ENCODE measurements around the gene PRR15. TPM values are rescaled to one million over a fixed set of nuclear protein-coding genes. Genes with fewer than 3 reads are reported as not detected.

PRR15 gene
- total and polyA plus RNA-seq, 2 of the 13 experiments (the other 11 are each of a cell fraction or from before 2014, with no cell fraction given), result 2.3 to 7.8 TPM

GRCh38 chr7:29606287-29606721, 42.7 kb downstream of the PRR15 start (continued):
- TF ChIP-seq KIAA2018 (CRISPR knock-in tag; IDR thresholded peaks at IDR 0.05; ENCODE audit: borderline replicate concordance) (no peak), PRMT3 (CRISPR knock-in tag; IDR thresholded peaks at IDR 0.05; ENCODE audit: borderline replicate concordance, low read depth) (no peak), RBM22 (optimal IDR thresholded peaks at IDR 0.05; ENCODE audit: low read length) (no peak), MED1 (CRISPR knock-in tag; IDR thresholded peaks at IDR 0.05) (0 out of 2 replicates have a peak, but pooled peaks have one; percentile 29), SMAD9 (CRISPR knock-in tag; IDR thresholded peaks at IDR 0.05) (no peak), PAF1 (CRISPR knock-in tag; IDR thresholded peaks at IDR 0.05) (no peak), REST (IDR thresholded peaks at IDR 0.05; ENCODE audit: borderline replicate concordance in 1 of 2, low read depth in 1 of 2, low read length in 2 of 2) (no peak), NR3C1 (CRISPR knock-in tag; IDR thresholded peaks at IDR 0.05) (no peak), ZMAT3 (CRISPR knock-in tag; conservative IDR thresholded peaks at IDR 0.05) (no peak), FOSL2 (CRISPR knock-in tag; IDR thresholded peaks at IDR 0.05) (peak; percentile 30; the same call in 1 of the 2 replicates), CBX2 (IDR thresholded peaks at IDR 0.05; ENCODE audit: low read depth, low read length) (no peak), CBX2 (CRISPR knock-in tag; IDR thresholded peaks at IDR 0.05; ENCODE audit: low read depth) (no peak), TEAD3 (CRISPR knock-in tag; optimal IDR thresholded peaks at IDR 0.05; ENCODE audit: borderline replicate concordance) (peak; percentile 46)
- TF ChIP-seq, protein P1, sequence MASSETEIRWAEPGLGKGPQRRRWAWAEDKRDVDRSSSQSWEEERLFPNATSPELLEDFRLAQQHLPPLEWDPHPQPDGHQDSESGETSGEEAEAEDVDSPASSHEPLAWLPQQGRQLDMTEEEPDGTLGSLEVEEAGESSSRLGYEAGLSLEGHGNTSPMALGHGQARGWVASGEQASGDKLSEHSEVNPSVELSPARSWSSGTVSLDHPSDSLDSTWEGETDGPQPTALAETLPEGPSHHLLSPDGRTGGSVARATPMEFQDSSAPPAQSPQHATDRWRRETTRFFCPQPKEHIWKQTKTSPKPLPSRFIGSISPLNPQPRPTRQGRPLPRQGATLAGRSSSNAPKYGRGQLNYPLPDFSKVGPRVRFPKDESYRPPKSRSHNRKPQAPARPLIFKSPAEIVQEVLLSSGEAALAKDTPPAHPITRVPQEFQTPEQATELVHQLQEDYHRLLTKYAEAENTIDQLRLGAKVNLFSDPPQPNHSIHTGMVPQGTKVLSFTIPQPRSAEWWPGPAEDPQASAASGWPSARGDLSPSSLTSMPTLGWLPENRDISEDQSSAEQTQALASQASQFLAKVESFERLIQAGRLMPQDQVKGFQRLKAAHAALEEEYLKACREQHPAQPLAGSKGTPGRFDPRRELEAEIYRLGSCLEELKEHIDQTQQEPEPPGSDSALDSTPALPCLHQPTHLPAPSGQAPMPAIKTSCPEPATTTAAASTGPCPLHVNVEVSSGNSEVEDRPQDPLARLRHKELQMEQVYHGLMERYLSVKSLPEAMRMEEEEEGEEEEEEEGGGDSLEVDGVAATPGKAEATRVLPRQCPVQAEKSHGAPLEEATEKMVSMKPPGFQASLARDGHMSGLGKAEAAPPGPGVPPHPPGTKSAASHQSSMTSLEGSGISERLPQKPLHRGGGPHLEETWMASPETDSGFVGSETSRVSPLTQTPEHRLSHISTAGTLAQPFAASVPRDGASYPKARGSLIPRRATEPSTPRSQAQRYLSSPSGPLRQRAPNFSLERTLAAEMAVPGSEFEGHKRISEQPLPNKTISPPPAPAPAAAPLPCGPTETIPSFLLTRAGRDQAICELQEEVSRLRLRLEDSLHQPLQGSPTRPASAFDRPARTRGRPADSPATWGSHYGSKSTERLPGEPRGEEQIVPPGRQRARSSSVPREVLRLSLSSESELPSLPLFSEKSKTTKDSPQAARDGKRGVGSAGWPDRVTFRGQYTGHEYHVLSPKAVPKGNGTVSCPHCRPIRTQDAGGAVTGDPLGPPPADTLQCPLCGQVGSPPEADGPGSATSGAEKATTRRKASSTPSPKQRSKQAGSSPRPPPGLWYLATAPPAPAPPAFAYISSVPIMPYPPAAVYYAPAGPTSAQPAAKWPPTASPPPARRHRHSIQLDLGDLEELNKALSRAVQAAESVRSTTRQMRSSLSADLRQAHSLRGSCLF (CRISPR knock-in tag; IDR thresholded peaks at IDR 0.05; ENCODE audit: borderline replicate concordance), result no peak
